GM19463 (cell line): ENCODE data around the gene HMOX1.
"Not testable (repeated sequence)": the region's sequence is repeated elsewhere in the genome, so short reads cannot be mapped to it uniquely, and the experiment has no call there.

ENCODE experiments used
- ATAC-seq: cut with Tn5 transposase; IDR thresholded peaks from one replicate; pipeline ENCODE4 v1.9.1; 2021; ENCODE audit warnings: mild to moderate bottlenecking, moderate library complexity; ENCODE audit not compliant: unreplicated experiment

Gene HMOX1

GRCh38 chr22:35431483-35432227 is 50.8 kb downstream of the HMOX1 start:
- no peak for ATAC-seq

- ATAC-seq: no peak
Measured at GRCh38 chr22:35432228-35432905, 51.5 kb downstream of the HMOX1 start.

GRCh38 chr22:35434061-35434710 is 53.3 kb downstream of the HMOX1 start:
- ATAC-seq: no peak

GRCh38 chr22:35435201-35435740 is 54.4 kb downstream of the HMOX1 start:
- ATAC-seq: no peak

GRCh38 chr22:35436421-35436820 is 55.5 kb downstream of the HMOX1 start:
- ATAC-seq: no peak

GRCh38 chr22:35437049-35437448 is 56.2 kb downstream of the HMOX1 start:
- ATAC-seq: no peak

GRCh38 chr22:35438673-35439364 is 57.9 kb downstream of the HMOX1 start:
- ATAC-seq: not testable (repeated sequence)

- no peak for ATAC-seq
Measured at GRCh38 chr22:35439365-35439717, 58.4 kb downstream of the HMOX1 start.

- ATAC-seq: no peak
Measured at GRCh38 chr22:35440129-35440528, 59.2 kb downstream of the HMOX1 start.

- no peak for ATAC-seq
Measured at GRCh38 chr22:35441489-35442100, 60.7 kb downstream of the HMOX1 start.

- no peak for ATAC-seq
Measured at GRCh38 chr22:35442471-35442870, 61.6 kb downstream of the HMOX1 start.

- ATAC-seq: no peak
Measured at GRCh38 chr22:35443338-35443737, 62.4 kb downstream of the HMOX1 start.
